D721Med (cell line): ENCODE results near the gene REP15.

ENCODE experiments used
- DNase-seq: peaks from one replicate; pipeline ENCODE4 v3.0.0; 2011; ENCODE audit warnings: low spot score; ENCODE audit not compliant: insufficient read length
- FAIRE-seq: peaks from 2 replicates; lab custom pipeline; 2011; peaks lifted over from hg19 to GRCh38; lab: Jason Lieb, UNC
- TF ChIP-seq, protein P1 (sequence below): IDR thresholded peaks from 2 replicates; pipeline ENCODE4 v1.5.1; 2012; ENCODE audit warnings: mild to moderate bottlenecking, control low read depth; ENCODE audit not compliant: insufficient read depth; ENCODE audit errors: missing control alignments

The REP15 gene

DNA sequence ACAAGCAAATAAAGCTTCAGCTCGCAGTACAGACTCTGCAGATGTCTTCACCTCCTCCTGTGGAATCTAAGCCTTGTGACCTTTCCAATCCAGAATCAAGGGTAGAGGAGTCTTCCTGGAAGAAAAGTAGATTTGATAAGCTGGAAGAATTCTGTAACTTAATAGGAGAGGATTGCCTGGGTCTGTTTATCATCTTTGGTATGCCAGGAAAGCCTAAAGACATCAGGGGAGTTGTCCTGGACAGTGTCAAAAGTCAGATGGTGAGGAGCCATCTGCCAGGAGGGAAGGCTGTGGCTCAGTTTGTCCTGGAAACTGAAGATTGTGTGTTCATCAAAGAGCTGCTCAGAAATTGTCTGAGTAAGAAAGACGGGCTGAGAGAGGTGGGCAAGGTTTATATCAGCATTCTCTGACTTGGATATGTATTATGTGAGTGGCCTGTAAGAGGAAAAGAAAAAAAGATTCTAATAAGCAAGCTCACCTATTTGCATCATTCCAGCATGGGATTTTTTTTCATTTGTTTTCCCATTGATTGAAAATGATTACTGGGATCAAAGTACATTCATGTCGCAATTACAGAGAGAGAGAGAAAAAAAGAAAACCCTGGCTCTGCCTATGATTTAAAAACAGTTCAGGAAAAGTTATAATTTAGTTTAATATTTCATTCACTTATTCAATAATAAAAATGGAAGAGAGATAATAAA, 767 bp downstream of the REP15 start:
- DNase-seq: no peak
- TF ChIP-seq, protein P1, sequence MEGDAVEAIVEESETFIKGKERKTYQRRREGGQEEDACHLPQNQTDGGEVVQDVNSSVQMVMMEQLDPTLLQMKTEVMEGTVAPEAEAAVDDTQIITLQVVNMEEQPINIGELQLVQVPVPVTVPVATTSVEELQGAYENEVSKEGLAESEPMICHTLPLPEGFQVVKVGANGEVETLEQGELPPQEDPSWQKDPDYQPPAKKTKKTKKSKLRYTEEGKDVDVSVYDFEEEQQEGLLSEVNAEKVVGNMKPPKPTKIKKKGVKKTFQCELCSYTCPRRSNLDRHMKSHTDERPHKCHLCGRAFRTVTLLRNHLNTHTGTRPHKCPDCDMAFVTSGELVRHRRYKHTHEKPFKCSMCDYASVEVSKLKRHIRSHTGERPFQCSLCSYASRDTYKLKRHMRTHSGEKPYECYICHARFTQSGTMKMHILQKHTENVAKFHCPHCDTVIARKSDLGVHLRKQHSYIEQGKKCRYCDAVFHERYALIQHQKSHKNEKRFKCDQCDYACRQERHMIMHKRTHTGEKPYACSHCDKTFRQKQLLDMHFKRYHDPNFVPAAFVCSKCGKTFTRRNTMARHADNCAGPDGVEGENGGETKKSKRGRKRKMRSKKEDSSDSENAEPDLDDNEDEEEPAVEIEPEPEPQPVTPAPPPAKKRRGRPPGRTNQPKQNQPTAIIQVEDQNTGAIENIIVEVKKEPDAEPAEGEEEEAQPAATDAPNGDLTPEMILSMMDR: no peak
- no peak for FAIRE-seq

DNA sequence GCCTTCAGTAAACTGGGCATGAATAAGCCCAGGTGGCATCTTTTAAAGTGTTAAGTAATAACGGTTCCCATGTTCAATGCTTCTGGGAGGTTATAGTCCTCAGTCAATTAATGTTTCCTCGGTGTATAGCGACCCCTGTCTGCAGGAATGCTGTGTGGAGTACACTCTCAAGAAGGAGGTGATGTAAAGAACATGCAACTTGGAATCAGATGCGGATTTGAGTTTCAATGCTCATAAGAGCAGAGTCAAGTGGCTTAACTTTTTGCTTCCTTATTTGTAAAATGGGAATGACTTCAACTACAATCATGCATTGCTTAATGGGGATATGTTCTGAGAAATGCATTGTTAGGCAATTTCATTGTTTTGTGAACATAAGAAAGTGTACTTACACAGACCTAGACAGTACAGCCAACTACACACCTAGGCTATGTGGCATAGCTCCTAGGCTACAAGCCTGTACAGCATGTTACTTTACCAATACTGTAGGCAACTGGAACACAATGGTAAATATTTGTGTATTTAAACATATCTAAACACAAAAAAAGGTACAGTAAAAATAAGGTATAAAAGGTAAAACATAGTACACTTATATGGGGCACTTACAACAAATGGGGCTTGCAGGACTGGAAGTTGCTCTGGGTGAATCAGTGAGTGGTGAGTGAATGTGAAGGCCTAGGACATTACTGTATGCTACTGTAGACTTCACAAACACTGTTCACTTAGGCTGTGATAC, 7.6 kb downstream of the REP15 start:
- DNase-seq (no peak), FAIRE-seq (peak; percentile 16)
- TF ChIP-seq, protein P1: peak; percentile 96

DNA sequence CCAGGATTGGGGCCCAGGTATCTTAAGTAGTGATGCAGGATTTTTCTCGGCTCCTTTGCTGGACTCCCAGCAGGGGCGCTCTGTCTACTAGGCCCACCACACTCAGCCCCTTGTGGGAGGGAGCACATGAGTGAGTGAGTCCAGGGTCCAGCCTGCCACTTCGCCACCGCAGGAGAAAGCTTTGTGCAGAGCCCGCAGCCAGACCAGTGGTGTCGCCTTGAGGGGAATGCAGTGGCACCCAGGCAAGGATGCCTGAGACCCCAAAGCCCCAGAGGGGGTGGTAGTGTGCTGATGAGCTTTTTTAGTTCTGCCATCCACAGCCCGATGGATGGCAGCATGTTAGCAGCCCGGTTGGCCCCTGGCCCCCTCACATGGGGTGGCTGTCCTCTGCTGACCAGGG, 9.0 kb downstream of the REP15 start:
- TF ChIP-seq, protein P1: no peak
- DNase-seq (no peak), FAIRE-seq (no peak)

DNA sequence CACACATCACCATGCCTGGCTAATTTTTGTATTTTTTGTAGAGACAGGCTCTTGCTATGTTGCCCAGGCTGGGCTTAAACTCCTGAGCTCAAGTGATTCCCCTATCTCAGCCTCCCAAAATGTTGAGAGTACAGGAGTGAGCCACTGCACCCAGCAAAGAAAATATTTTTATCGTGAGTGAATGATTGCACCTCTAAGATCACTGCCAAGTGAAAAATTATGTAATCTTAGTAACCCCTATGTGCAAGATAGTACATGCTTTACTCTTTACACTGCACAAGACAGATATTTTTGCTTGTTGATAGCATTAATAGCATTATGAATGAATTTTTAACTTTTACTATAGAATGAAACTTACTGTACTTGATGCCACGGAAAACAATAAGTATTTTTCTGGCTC, 11.0 kb downstream of the REP15 start:
- TF ChIP-seq, protein P1: no peak
- FAIRE-seq: no peak
- no peak for DNase-seq

DNA sequence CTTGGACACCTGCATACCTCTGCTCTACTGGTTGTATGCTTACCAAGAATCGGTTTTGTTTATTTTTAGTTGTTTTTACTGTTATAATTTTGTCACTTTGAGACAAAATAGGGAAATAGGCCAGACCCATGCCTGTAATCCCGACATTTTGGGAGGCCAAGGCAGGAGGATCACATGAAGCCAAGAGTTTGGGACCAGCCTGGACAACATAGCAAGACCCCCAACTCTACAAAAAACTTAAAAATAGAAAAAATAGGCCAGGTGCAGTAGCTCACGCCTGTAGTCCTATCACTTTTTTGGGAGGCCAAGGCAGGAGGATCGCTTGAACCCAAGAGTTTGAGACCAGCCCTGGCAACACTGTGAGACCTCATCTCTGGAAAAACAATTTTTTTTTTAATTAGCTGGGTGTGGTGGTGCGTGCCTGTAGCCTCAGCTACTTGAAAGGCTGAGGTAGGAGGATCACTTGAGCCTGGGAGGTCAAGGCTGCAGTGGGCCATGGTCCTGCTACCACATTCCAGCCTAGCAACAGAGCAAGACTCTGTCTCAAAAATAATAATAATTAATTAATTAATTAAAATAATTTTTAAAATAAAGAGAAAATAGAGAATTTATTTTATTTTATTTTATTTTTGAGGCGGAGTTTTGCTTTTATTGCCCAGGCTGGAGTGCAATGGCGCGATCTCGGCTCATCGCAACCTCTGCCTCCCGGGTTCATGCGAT, 13.1 kb downstream of the REP15 start:
- DNase-seq (no peak), FAIRE-seq (no peak)
- TF ChIP-seq, protein P1: no peak

DNA sequence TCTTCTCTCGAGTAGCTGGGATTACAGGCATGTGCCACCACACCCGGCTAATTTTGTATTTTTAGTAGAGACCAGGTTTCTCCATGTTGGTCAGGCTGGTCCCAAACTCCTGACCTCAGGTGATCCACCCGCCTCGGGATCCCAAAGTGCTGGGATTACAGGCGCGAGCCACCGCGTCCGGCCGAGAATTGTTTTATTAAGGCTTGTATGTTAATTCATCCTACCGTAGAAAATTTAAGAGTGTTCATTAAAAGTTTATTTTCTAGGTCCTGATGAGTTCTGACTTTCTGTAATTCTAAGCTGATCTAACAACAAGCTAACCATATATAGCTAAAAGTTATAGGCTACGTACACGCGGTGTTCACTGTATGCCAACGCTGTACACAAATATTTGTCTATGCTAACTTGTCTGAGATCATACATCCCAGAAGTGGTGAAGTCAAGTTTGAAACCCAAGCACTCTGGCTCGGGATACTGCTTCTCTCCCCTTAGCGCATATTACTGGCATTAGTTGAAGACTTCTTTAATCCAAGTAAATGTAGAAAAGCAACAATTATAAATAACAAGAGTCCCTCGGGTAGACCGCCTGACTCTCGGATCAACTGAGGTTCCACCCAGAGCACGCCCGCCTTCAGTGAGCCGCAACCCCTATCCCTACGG, 13.8 kb downstream of the REP15 start:
- TF ChIP-seq, protein P1: no peak
- FAIRE-seq: no peak
- DNase-seq: no peak
